Measurements from ENCODE around the gene DOCK1.

The DOCK1 gene

GRCh38 chr10:127094984-127095383 lies 189.8 kb downstream of the DOCK1 start:
- Histone ChIP-seq H3K27ac (ENCODE audit: low read depth, low read length) (no peak overlapping the region), H3K4me1 (ENCODE audit: control insufficient read depth, low read depth, low read length) (no peaks in the 10 kb centered on the region), H2BK5ac (ENCODE audit: low read length) (no peak overlapping the region), H2BK120ac (ENCODE audit: low read depth, low read length) (no peak overlapping the region), H3K18ac (ENCODE audit: low read length) (no peak overlapping the region), H4K5ac (ENCODE audit: low read length) (no peak overlapping the region), H3K79me1 (ENCODE audit: low read length) (peaks cover 2% of the 10 kb centered on the region), H3K56ac (ENCODE audit: low read length) (no peak overlapping the region), H3K27me3 (ENCODE audit: insufficient read depth, low read length, poor library complexity) (no peaks in the 10 kb centered on the region), H3K4ac (ENCODE audit: low read depth, low read length) (no peak overlapping the region), H3K9ac (ENCODE audit: low read length) (no peak overlapping the region), H3K23ac (ENCODE audit: low read length) (no peak overlapping the region), H2BK15ac (replicated peaks; ENCODE audit: low read depth) (no peak overlapping the region), H2AK5ac (ENCODE audit: low read length) (no peak overlapping the region), H3K4me2 (ENCODE audit: low read length) (no peak overlapping the region), H3K36me3 (ENCODE audit: control insufficient read depth, insufficient read depth, low read length) (peaks cover 3% of the 10 kb centered on the region), H4K8ac (ENCODE audit: low read depth, low read length) (no peak overlapping the region), H3K79me2 (ENCODE audit: control insufficient read depth, insufficient read depth, low read length) (no peaks in the 10 kb centered on the region), H3K4me3 (ENCODE audit: low read length) (no peak overlapping the region)
- no peak for DNase-seq
- no CpG with 5 or more reads among the region's 4 CpGs for WGBS (ENCODE audit: extremely low coverage, insufficient coverage, low lambda C conversion rate)

- H3K27ac ChIP-seq (ENCODE audit: low read depth, low read length): no peak overlapping the region
- H3K56ac ChIP-seq (ENCODE audit: low read length): no peak overlapping the region
- no peak overlapping the region for H3K4me2 ChIP-seq (ENCODE audit: low read length)
- H3K9ac ChIP-seq (ENCODE audit: low read length): no peak overlapping the region
- WGBS (ENCODE audit: extremely low coverage, insufficient coverage, low lambda C conversion rate): no CpG with 5 or more reads among the region's 10 CpGs
- no peaks in the 10 kb centered on the region for H3K27me3 ChIP-seq (ENCODE audit: insufficient read depth, low read length, poor library complexity)
- no peak overlapping the region for H2BK120ac ChIP-seq (ENCODE audit: low read depth, low read length)
- H2BK5ac ChIP-seq (ENCODE audit: low read length): no peak overlapping the region
- no peak overlapping the region for H2AK5ac ChIP-seq (ENCODE audit: low read length)
- no peak overlapping the region for H4K8ac ChIP-seq (ENCODE audit: low read depth, low read length)
- no peak overlapping the region for H3K18ac ChIP-seq (ENCODE audit: low read length)
- no peaks in the 10 kb centered on the region for H3K79me2 ChIP-seq (ENCODE audit: control insufficient read depth, insufficient read depth, low read length)
- no peak overlapping the region for H3K23ac ChIP-seq (ENCODE audit: low read length)
- no peak overlapping the region for H3K4ac ChIP-seq (ENCODE audit: low read depth, low read length)
- H3K36me3 ChIP-seq (ENCODE audit: control insufficient read depth, insufficient read depth, low read length): peaks cover 2% of the 10 kb centered on the region
- H2BK15ac ChIP-seq (replicated peaks; ENCODE audit: low read depth): no peak overlapping the region
- H3K4me3 ChIP-seq (ENCODE audit: low read length): no peak overlapping the region
- DNase-seq: no peak
- no peak overlapping the region for H4K5ac ChIP-seq (ENCODE audit: low read length)
- H3K4me1 ChIP-seq (ENCODE audit: control insufficient read depth, low read depth, low read length): no peaks in the 10 kb centered on the region
- H3K79me1 ChIP-seq (ENCODE audit: low read length): no peaks in the 10 kb centered on the region
Observed at GRCh38 chr10:127100983-127101615, 195.9 kb downstream of the DOCK1 start.

- Histone ChIP-seq H2BK120ac (ENCODE audit: low read depth, low read length) (no peak overlapping the region), H3K4ac (ENCODE audit: low read depth, low read length) (no peak overlapping the region), H2BK15ac (replicated peaks; ENCODE audit: low read depth) (no peak overlapping the region), H4K5ac (ENCODE audit: low read length) (no peak overlapping the region), H3K4me2 (ENCODE audit: low read length) (no peak overlapping the region), H3K27me3 (ENCODE audit: insufficient read depth, low read length, poor library complexity) (no peaks in the 10 kb centered on the region), H3K36me3 (ENCODE audit: control insufficient read depth, insufficient read depth, low read length) (peaks cover 2% of the 10 kb centered on the region), H3K4me1 (ENCODE audit: control insufficient read depth, low read depth, low read length) (no peaks in the 10 kb centered on the region), H2AK5ac (ENCODE audit: low read length) (no peak overlapping the region), H3K56ac (ENCODE audit: low read length) (no peak overlapping the region), H2BK5ac (ENCODE audit: low read length) (no peak overlapping the region), H3K9ac (ENCODE audit: low read length) (no peak overlapping the region), H3K79me1 (ENCODE audit: low read length) (no peaks in the 10 kb centered on the region), H3K79me2 (ENCODE audit: control insufficient read depth, insufficient read depth, low read length) (no peaks in the 10 kb centered on the region), H4K8ac (ENCODE audit: low read depth, low read length) (no peak overlapping the region), H3K4me3 (ENCODE audit: low read length) (no peak overlapping the region), H3K23ac (ENCODE audit: low read length) (no peak overlapping the region), H3K27ac (ENCODE audit: low read depth, low read length) (no peak overlapping the region), H3K18ac (ENCODE audit: low read length) (no peak overlapping the region)
- WGBS (ENCODE audit: extremely low coverage, insufficient coverage, low lambda C conversion rate): no CpG with 5 or more reads among the region's 3 CpGs
- no peak for DNase-seq
Observed at GRCh38 chr10:127102176-127102575, 196.9 kb downstream of the DOCK1 start.

GRCh38 chr10:127115100-127115499 lies 209.9 kb downstream of the DOCK1 start:
- no peak overlapping the region for H4K8ac ChIP-seq (ENCODE audit: low read depth, low read length)
- H3K4me1 ChIP-seq (ENCODE audit: control insufficient read depth, low read depth, low read length): no peaks in the 10 kb centered on the region
- no peaks in the 10 kb centered on the region for H3K27me3 ChIP-seq (ENCODE audit: insufficient read depth, low read length, poor library complexity)
- H3K23ac ChIP-seq (ENCODE audit: low read length): no peak overlapping the region
- no peak overlapping the region for H2BK15ac ChIP-seq (replicated peaks; ENCODE audit: low read depth)
- H3K4ac ChIP-seq (ENCODE audit: low read depth, low read length): no peak overlapping the region
- no peak overlapping the region for H3K4me3 ChIP-seq (ENCODE audit: low read length)
- no peak overlapping the region for H3K27ac ChIP-seq (ENCODE audit: low read depth, low read length)
- WGBS (ENCODE audit: extremely low coverage, insufficient coverage, low lambda C conversion rate): no CpG with 5 or more reads among the region's 1 CpG
- H3K18ac ChIP-seq (ENCODE audit: low read length): no peak overlapping the region
- no peak overlapping the region for H3K4me2 ChIP-seq (ENCODE audit: low read length)
- no peak overlapping the region for H3K9ac ChIP-seq (ENCODE audit: low read length)
- H3K79me2 ChIP-seq (ENCODE audit: control insufficient read depth, insufficient read depth, low read length): no peaks in the 10 kb centered on the region
- H2AK5ac ChIP-seq (ENCODE audit: low read length): no peak overlapping the region
- H3K56ac ChIP-seq (ENCODE audit: low read length): no peak overlapping the region
- no peaks in the 10 kb centered on the region for H3K79me1 ChIP-seq (ENCODE audit: low read length)
- H3K36me3 ChIP-seq (ENCODE audit: control insufficient read depth, insufficient read depth, low read length): no peaks in the 10 kb centered on the region
- H2BK5ac ChIP-seq (ENCODE audit: low read length): no peak overlapping the region
- DNase-seq: peak; percentile 23
- no peak overlapping the region for H2BK120ac ChIP-seq (ENCODE audit: low read depth, low read length)
- no peak overlapping the region for H4K5ac ChIP-seq (ENCODE audit: low read length)

GRCh38 chr10:127117125-127117524 lies 211.9 kb downstream of the DOCK1 start:
- peak; percentile 68 for DNase-seq
- no peak overlapping the region for H3K4me3 ChIP-seq (ENCODE audit: low read length)
- H3K79me1 ChIP-seq (ENCODE audit: low read length): no peaks in the 10 kb centered on the region
- H3K18ac ChIP-seq (ENCODE audit: low read length): no peak overlapping the region
- no peaks in the 10 kb centered on the region for H3K79me2 ChIP-seq (ENCODE audit: control insufficient read depth, insufficient read depth, low read length)
- H2BK15ac ChIP-seq (replicated peaks; ENCODE audit: low read depth): no peak overlapping the region
- H3K36me3 ChIP-seq (ENCODE audit: control insufficient read depth, insufficient read depth, low read length): no peaks in the 10 kb centered on the region
- no CpG with 5 or more reads among the region's 4 CpGs for WGBS (ENCODE audit: extremely low coverage, insufficient coverage, low lambda C conversion rate)
- H2BK5ac ChIP-seq (ENCODE audit: low read length): no peak overlapping the region
- no peak overlapping the region for H3K9ac ChIP-seq (ENCODE audit: low read length)
- H3K27ac ChIP-seq (ENCODE audit: low read depth, low read length): no peak overlapping the region
- H2BK120ac ChIP-seq (ENCODE audit: low read depth, low read length): no peak overlapping the region
- no peak overlapping the region for H4K8ac ChIP-seq (ENCODE audit: low read depth, low read length)
- H3K27me3 ChIP-seq (ENCODE audit: insufficient read depth, low read length, poor library complexity): no peaks in the 10 kb centered on the region
- no peaks in the 10 kb centered on the region for H3K4me1 ChIP-seq (ENCODE audit: control insufficient read depth, low read depth, low read length)
- no peak overlapping the region for H3K4ac ChIP-seq (ENCODE audit: low read depth, low read length)
- H2AK5ac ChIP-seq (ENCODE audit: low read length): no peak overlapping the region
- no peak overlapping the region for H3K23ac ChIP-seq (ENCODE audit: low read length)
- no peak overlapping the region for H3K4me2 ChIP-seq (ENCODE audit: low read length)
- no peak overlapping the region for H4K5ac ChIP-seq (ENCODE audit: low read length)
- H3K56ac ChIP-seq (ENCODE audit: low read length): no peak overlapping the region

GRCh38 chr10:127118034-127118433 lies 212.8 kb downstream of the DOCK1 start:
- H2AK5ac ChIP-seq (ENCODE audit: low read length): no peak overlapping the region
- no peak overlapping the region for H3K4me2 ChIP-seq (ENCODE audit: low read length)
- H3K18ac ChIP-seq (ENCODE audit: low read length): no peak overlapping the region
- H3K36me3 ChIP-seq (ENCODE audit: control insufficient read depth, insufficient read depth, low read length): no peaks in the 10 kb centered on the region
- no peak overlapping the region for H3K23ac ChIP-seq (ENCODE audit: low read length)
- no peaks in the 10 kb centered on the region for H3K79me2 ChIP-seq (ENCODE audit: control insufficient read depth, insufficient read depth, low read length)
- H3K27me3 ChIP-seq (ENCODE audit: insufficient read depth, low read length, poor library complexity): no peaks in the 10 kb centered on the region
- H3K4me1 ChIP-seq (ENCODE audit: control insufficient read depth, low read depth, low read length): no peaks in the 10 kb centered on the region
- no peak overlapping the region for H3K4ac ChIP-seq (ENCODE audit: low read depth, low read length)
- no peak overlapping the region for H3K56ac ChIP-seq (ENCODE audit: low read length)
- H4K8ac ChIP-seq (ENCODE audit: low read depth, low read length): no peak overlapping the region
- H2BK15ac ChIP-seq (replicated peaks; ENCODE audit: low read depth): no peak overlapping the region
- no peak overlapping the region for H3K9ac ChIP-seq (ENCODE audit: low read length)
- H3K4me3 ChIP-seq (ENCODE audit: low read length): no peak overlapping the region
- no peak overlapping the region for H2BK120ac ChIP-seq (ENCODE audit: low read depth, low read length)
- H4K5ac ChIP-seq (ENCODE audit: low read length): no peak overlapping the region
- H3K79me1 ChIP-seq (ENCODE audit: low read length): no peaks in the 10 kb centered on the region
- H3K27ac ChIP-seq (ENCODE audit: low read depth, low read length): no peak overlapping the region
- H2BK5ac ChIP-seq (ENCODE audit: low read length): no peak overlapping the region
- DNase-seq: no peak

All from mesendoderm (in vitro differentiated cells).